ENCODE data around the gene TLL2. TPM values are rescaled to one million over a fixed set of nuclear protein-coding genes. Genes with fewer than 3 reads are reported as not detected.
A peak's percentile ranks its signal among the peaks of the same experiment; 100 is the strongest.

TLL2 gene
- total and polyA plus RNA-seq, 11 donors = 1.8 to 8.6 (median 4.6) TPM

DNA sequence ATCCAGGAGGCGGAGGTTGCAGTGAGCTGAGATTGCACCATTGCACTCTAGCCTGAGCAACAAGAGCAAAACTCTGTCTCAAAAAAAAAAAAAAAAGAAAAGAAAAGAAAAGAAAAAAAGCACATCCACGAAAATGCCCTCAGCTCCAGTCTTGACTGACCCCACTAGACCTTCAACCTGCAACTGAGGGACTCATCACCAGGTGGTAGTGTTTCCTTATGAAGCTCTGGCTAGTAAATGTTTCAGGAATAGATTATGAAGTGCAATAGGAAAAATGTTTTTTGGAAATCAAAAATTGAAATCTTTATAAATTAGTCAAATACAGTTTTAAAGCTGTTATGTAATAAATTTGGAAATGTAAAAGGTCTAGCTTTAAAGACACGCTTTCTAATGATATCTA is 22.4 kb downstream of the TLL2 start:
- no peak for ATAC-seq
- TF ChIP-seq, protein P1, sequence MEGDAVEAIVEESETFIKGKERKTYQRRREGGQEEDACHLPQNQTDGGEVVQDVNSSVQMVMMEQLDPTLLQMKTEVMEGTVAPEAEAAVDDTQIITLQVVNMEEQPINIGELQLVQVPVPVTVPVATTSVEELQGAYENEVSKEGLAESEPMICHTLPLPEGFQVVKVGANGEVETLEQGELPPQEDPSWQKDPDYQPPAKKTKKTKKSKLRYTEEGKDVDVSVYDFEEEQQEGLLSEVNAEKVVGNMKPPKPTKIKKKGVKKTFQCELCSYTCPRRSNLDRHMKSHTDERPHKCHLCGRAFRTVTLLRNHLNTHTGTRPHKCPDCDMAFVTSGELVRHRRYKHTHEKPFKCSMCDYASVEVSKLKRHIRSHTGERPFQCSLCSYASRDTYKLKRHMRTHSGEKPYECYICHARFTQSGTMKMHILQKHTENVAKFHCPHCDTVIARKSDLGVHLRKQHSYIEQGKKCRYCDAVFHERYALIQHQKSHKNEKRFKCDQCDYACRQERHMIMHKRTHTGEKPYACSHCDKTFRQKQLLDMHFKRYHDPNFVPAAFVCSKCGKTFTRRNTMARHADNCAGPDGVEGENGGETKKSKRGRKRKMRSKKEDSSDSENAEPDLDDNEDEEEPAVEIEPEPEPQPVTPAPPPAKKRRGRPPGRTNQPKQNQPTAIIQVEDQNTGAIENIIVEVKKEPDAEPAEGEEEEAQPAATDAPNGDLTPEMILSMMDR (IDR thresholded peaks at IDR 0.05) = peak in 7 of 12 donors; percentile 7 to 38 (median 26)
- TF ChIP-seq POLR2A (IDR thresholded peaks at IDR 0.05) = no peak
- Histone ChIP-seq H3K27ac (no peak overlapping the region), H3K4me3 (no peak overlapping the region), H3K27me3 (no peaks in the 10 kb centered on the region), H3K4me1 (no peaks in the 10 kb centered on the region), H3K36me3 (no peaks in the 10 kb centered on the region), H3K9me3 (no peaks in the 10 kb centered on the region)
- intact Hi-C loops (cut with DNase I) = no loop called here
- 68 to 82% (median 78%) methylated on average over 3 of the region's 3 CpGs for WGBS, 4 donors
- no peak for DNase-seq

DNA sequence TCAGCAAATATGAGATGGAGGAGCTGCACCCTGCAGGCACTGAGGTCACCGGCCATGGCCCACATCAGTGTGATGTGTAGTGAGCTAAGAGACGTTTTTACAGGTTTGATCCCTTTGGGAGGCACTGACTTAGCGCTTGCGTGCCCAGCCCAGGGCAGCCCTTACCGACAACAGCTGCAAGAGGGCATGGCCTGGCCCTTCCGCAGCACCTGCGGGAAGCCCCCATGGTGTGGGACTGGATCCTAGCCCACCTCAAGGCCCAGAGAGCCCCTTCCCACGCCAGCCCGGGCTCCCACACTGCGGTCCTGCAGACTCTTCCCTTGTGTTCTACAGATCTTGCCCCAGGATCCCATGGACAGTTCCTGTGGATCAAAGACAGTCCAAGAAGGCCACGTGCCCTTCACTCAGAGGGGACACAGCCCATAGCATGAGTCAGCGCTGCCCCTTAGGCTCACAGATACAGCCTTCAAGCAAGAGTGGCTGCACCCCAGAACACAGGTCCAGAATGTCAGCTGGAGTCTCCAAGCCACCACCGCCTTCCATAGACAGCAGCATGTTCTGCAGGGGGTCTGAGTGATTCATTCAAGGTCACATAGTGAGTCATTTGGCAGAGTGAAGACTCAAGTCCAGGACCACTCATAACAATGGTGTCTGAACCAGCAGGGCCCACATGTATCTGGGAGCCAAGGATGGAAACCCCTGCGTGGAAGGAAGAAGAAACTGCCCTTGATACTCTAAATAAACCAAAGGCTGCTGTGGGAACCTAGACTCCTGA is 25.4 kb downstream of the TLL2 start:
- no peak for DNase-seq
- Histone ChIP-seq H3K27ac (no peak overlapping the region), H3K4me3 (no peak overlapping the region), H3K27me3 (no peaks in the 10 kb centered on the region), H3K4me1 (no peaks in the 10 kb centered on the region), H3K36me3 (no peaks in the 10 kb centered on the region), H3K9me3 (no peaks in the 10 kb centered on the region)
- intact Hi-C loops (cut with DNase I) = no loop called here
- no peak for ATAC-seq
- TF ChIP-seq, protein P1 (IDR thresholded peaks at IDR 0.05) = no peak
- no peak for TF ChIP-seq POLR2A (IDR thresholded peaks at IDR 0.05)
- 84 to 94% (median 90%) methylated on average over 9 to 14 of the region's 14 CpGs for WGBS, 4 donors

DNA sequence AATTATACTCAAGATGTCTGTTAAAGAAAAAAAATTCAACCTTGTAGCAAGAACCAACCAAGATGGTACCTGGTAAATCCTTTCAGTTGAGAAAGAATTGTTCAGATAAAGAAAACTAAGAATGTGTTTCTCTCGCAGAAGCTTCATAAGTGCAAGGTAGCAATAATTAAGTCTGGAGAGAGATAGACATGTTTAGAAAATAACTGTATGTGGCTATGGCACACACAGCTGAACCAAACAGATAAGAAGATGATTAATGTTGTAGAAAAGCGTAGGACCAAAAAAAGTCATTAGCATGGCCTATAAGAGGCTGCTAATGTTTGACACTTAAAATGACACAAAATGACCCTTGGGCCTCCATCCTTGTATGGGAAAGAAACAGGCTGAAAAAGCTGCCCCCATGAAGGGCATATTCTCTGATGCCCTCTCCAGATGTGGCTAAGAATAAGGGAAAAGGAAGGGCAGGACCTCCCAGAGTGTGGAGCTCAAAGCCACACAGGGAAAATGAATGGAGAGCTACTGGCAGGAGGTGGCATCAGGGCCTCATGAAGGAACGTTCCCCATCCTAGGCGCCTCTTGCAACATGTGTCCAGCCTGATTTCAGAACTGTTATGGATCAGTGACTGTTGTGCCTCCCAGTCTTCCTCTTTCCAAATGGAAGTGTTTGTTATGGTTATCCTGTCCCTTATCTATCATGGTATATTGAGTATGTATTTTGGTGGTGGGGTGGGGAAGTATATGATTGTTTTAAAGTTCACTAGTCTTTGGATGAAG is 30.7 kb downstream of the TLL2 start:
- H3K27ac ChIP-seq = no peak overlapping the region
- no peaks in the 10 kb centered on the region for H3K4me1 ChIP-seq
- H3K9me3 ChIP-seq = no peaks in the 10 kb centered on the region
- no peak overlapping the region for H3K4me3 ChIP-seq
- intact Hi-C loops (cut with DNase I) = no loop called here
- WGBS, 4 donors = 68 to 84% (median 76%) methylated on average over 4 of the region's 4 CpGs
- H3K27me3 ChIP-seq = peaks cover 0 to 3% (median 0%) of the 10 kb centered on the region in 9 donors
- DNase-seq (no peak), ATAC-seq (no peak)
- no peak for TF ChIP-seq POLR2A (IDR thresholded peaks at IDR 0.05)
- TF ChIP-seq, protein P1 (IDR thresholded peaks at IDR 0.05) = no peak
- no peaks in the 10 kb centered on the region for H3K36me3 ChIP-seq

DNA sequence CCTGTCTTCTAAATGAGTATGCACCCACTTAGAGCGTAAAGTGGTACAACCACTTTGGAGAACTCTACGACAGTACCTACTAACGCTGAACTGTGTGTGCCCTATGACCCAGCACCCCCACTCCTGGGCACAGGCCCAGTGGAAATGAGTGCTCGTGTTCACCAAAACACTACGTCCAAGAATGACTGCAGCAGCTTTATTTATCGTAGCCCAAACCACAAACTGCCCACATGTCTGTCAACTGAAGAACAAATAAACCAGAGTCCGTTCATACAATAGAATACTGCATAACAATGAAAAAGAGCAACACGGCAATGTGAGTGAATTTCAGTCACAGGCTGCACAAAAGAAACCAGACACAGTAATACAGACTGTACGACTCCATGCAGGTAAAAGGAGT is 35.4 kb downstream of the TLL2 start:
- intact Hi-C loops (cut with DNase I) = loop anchor here in 1 of 10 donors (10.0 kb wide), 1 partner anchor 64 kb away; no protein-coding TSS in a partner anchor
- WGBS, 4 donors = 78 to 85% (median 81%) methylated on average over 9 of the region's 9 CpGs
- H3K4me1 ChIP-seq = no peaks in the 10 kb centered on the region
- ATAC-seq (no peak), DNase-seq (no peak)
- H3K27ac ChIP-seq = no peak overlapping the region
- no peak overlapping the region for H3K4me3 ChIP-seq
- no peak for TF ChIP-seq POLR2A (IDR thresholded peaks at IDR 0.05)
- TF ChIP-seq, protein P1 (IDR thresholded peaks at IDR 0.05) = no peak
- H3K9me3 ChIP-seq = peaks cover 0 to 5% (median 0%) of the 10 kb centered on the region in 12 donors
- peaks cover 0 to 3% (median 0%) of the 10 kb centered on the region in 9 donors for H3K27me3 ChIP-seq
- no peaks in the 10 kb centered on the region for H3K36me3 ChIP-seq
